Transverse colon (tissue), 4 donors: ENCODE measurements around the gene SPATA6L. TPM values are rescaled to one million over a fixed set of nuclear protein-coding genes. Genes with fewer than 3 reads are reported as not detected.
A peak's percentile ranks its signal among the peaks of the same experiment; 100 is the strongest.

ENCODE experiments used
- DNase-seq: peaks from one replicate; pipeline ENCODE4 v3.0.0-alpha.2; 2019
- H3K27ac ChIP-seq, 4 donors: fragments of 200-600 bp; sonication (generic); 2 replicates each; pipeline ENCODE4 v1.5.1; 2016 to 2018; ENCODE audit warnings: inconsistent platforms in 4 of 4
- H3K27me3 ChIP-seq: fragments of 200-600 bp; sonication (generic); 2 replicates; pipeline ENCODE4 v1.5.1; 2017; ENCODE audit warnings: inconsistent platforms
- H3K36me3 ChIP-seq, 4 donors: fragments of 200-600 bp; sonication (generic); 2 replicates each; pipeline ENCODE4 v1.5.1; 2017 to 2019; ENCODE audit warnings: inconsistent platforms in 4 of 4
- H3K4me1 ChIP-seq, 4 donors: fragments of 200-600 bp; sonication (generic); 2 replicates each; pipeline ENCODE4 v1.5.1; 2017 to 2020; ENCODE audit warnings: inconsistent platforms in 4 of 4
- H3K4me3 ChIP-seq, 4 donors: fragments of 200-600 bp; sonication (generic); 1 replicate in 1 of 4; 2 replicates in 3 of 4; pipeline versions ENCODE4 v1.5.1 to v1.6.1; 2017 to 2019; ENCODE audit warnings: inconsistent platforms in 4 of 4
- H3K9me3 ChIP-seq, 2 donors: fragments of 200-600 bp; sonication (generic); 2 replicates each; pipeline ENCODE4 v1.5.1; 2017 to 2019; ENCODE audit warnings: inconsistent platforms in 2 of 2
- CTCF ChIP-seq, 5 experiments: fragments of 200-600 bp in 3 of 5; fragments of 450-650 bp in 2 of 5; sonication (generic) in 3 of 5; IDR thresholded peaks; 1 replicate in 2 of 5; 2 replicates in 3 of 5; pipeline ENCODE4 v1.5.1; 2016 to 2017; ENCODE audit warnings: antibody characterized with exemption in 5 of 5, inconsistent platforms in 3 of 5, mild to moderate bottlenecking in 2 of 5, moderate library complexity in 1 of 5
- EP300 ChIP-seq: sonication (generic); formaldehyde crosslinking; IDR thresholded peaks from one replicate; pipeline ENCODE4 v1.6.1; 2017; ENCODE audit warnings: antibody characterized with exemption, low read depth
- POLR2A ChIP-seq: fragments of 450-650 bp; IDR thresholded peaks from one replicate; pipeline ENCODE4 v1.6.1; 2016; ENCODE audit warnings: antibody characterized with exemption, mild to moderate bottlenecking, moderate library complexity
- POLR2AphosphoS5 ChIP-seq, 3 donors: sonication (generic); formaldehyde crosslinking; IDR thresholded peaks; one replicate each; pipeline ENCODE4 v1.6.1; 2016; ENCODE audit warnings: antibody characterized with exemption in 3 of 3
- WGBS, 2 donors: methylation state at CpG; one replicate each; pipeline ENCODE4 v1.1.5; 2018; ENCODE audit warnings: low coverage in 1 of 2; 5-methylcytosine and 5-hydroxymethylcytosine counted together
- in situ Hi-C, 4 donors: fragments of 200-750 bp; cut with MboI; loops; one replicate each; pipeline versions ENCODE4 v1.15.0 to v1.15.1; 2017; ENCODE audit warnings: low sequenced_read_pairs in 3 of 4, low pct_ligation_motif_present in 1 of 4, low pct_unique_long_range_greater_than_20kb in 1 of 4
- intact Hi-C: fragments of 100-400 bp; cut with DNase I; formaldehyde crosslinking; loops from one replicate; pipeline ENCODE4 v1.15.1; 2023; ENCODE audit warnings: low total_unique reads
- total RNA-seq, 4 donors: library from RNA; depleted of rRNA; stranded (reverse); fragments of >200 nt; gene quantifications; one replicate each; pipeline ENCODE4 v1.1.0, GENCODE V29; 2016

Gene SPATA6L
- total RNA-seq, 4 donors from 2014 or later: 1.9 to 13.2 (median 5.5) TPM; not detected in 1

DNA sequence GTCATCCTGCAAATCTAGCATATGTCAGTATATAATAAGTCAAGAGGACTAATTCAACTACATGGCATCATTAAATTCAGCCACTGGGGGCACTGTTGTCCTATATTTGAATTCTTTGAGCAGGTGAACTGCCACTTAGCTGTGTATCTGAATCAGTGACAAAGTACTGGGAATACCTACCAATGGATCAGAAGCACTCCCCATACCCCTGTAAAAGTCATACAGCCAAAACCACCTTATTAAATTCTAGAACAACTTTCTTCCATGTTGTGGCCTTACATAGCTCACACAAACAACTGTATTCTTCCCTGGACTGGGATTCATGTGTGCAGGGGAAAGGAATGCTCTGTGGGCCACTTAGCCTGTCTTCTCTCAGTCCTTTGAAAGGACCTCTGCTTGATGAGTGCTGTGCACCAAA, 61.6 kb downstream of the SPATA6L start:
- Histone ChIP-seq H3K9me3 (no peaks in the 10 kb centered on the region), H3K36me3 (no peaks in the 10 kb centered on the region), H3K27ac (no peak overlapping the region), H3K4me3 (no peak overlapping the region), H3K4me1 (no peaks in the 10 kb centered on the region), H3K27me3 (no peaks in the 10 kb centered on the region)
- peak; percentile 73 for DNase-seq
- TF ChIP-seq POLR2A (no peak), POLR2AphosphoS5 (IDR thresholded peaks at IDR 0.05) (no peak), EP300 (no peak), CTCF (IDR thresholded peaks at IDR 0.05) (peak; percentile 61 to 82 (median 73))
- in situ Hi-C loops: no loop called here
- intact Hi-C loops: no loop called here

DNA sequence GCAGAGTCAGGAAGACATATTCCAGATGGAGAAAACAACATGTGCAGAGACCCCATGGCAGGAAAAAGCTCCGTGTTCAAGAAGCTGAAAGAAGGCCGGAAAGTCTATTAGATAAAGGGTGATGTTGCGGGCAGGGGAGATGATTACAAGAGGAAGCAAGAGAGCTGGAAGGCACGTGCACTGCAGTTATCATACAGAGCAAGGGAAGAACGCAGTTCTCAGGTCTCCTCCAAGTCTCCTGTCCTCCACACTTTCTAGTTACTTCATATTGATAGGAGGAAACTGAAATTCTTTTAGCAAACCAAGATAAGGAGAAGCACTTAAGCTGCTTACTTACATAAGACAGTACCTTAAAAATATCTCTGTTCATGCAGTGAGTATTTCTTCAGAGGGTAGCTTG, 62.5 kb downstream of the SPATA6L start:
- no peak overlapping the region for H3K27ac ChIP-seq
- intact Hi-C loops (no loop called here), in situ Hi-C loops (no loop called here)
- H3K27me3 ChIP-seq: no peaks in the 10 kb centered on the region
- TF ChIP-seq POLR2A: no peak
- no peak for TF ChIP-seq POLR2AphosphoS5 (IDR thresholded peaks at IDR 0.05)
- TF ChIP-seq CTCF (IDR thresholded peaks at IDR 0.05): no peak
- no peak for TF ChIP-seq EP300
- H3K9me3 ChIP-seq: no peaks in the 10 kb centered on the region
- no peaks in the 10 kb centered on the region for H3K36me3 ChIP-seq
- WGBS, 2 donors: 87 to 92% methylated on average over 3 to 5 of the region's 5 CpGs
- H3K4me1 ChIP-seq: no peaks in the 10 kb centered on the region
- no peak overlapping the region for H3K4me3 ChIP-seq
- no peak for DNase-seq

- H3K36me3 ChIP-seq: no peaks in the 10 kb centered on the region
- no peak for TF ChIP-seq EP300
- TF ChIP-seq CTCF (IDR thresholded peaks at IDR 0.05): no peak
- no peak for TF ChIP-seq POLR2AphosphoS5 (IDR thresholded peaks at IDR 0.05)
- TF ChIP-seq POLR2A: no peak
- H3K4me1 ChIP-seq: peaks cover 0 to 6% (median 0%) of the 10 kb centered on the region in 4 donors
- no peak overlapping the region for H3K27ac ChIP-seq
- no peaks in the 10 kb centered on the region for H3K9me3 ChIP-seq
- no peaks in the 10 kb centered on the region for H3K27me3 ChIP-seq
- intact Hi-C loops: no loop called here
- WGBS, 2 donors: 94% methylated on average over 1 of the region's 1 CpG; no CpG with 5 or more reads in 1 of the 2 donors
- in situ Hi-C loops: no loop called here
- H3K4me3 ChIP-seq: no peak overlapping the region
- no peak for DNase-seq
These were observed 65.9 kb downstream of the SPATA6L start for GRCh38 chr9:4600368-4600767.

- in situ Hi-C loops: no loop called here
- Histone ChIP-seq H3K4me1 (peaks cover 0 to 9% (median 0%) of the 10 kb centered on the region in 4 donors), H3K27me3 (no peaks in the 10 kb centered on the region), H3K9me3 (no peaks in the 10 kb centered on the region), H3K36me3 (no peaks in the 10 kb centered on the region), H3K27ac (peak overlapping the region in 3 of 4 donors; percentile 34 to 44 (median 40)), H3K4me3 (no peak overlapping the region)
- intact Hi-C loops: no loop called here
- peak; percentile 11 for DNase-seq
- 61 to 71% methylated on average over 6 to 11 of the region's 11 CpGs for WGBS, 2 donors
- TF ChIP-seq EP300: peak; percentile 17
- no peak for TF ChIP-seq CTCF (IDR thresholded peaks at IDR 0.05)
- peak in 2 of 3 donors; percentile 14 to 50 for TF ChIP-seq POLR2AphosphoS5 (IDR thresholded peaks at IDR 0.05)
These were observed 69.9 kb downstream of the SPATA6L start for GRCh38 chr9:4596165-4596922.
